ENCODE results near the gene C1orf105. TPM values are rescaled to one million over a fixed set of nuclear protein-coding genes. Genes with fewer than 3 reads are reported as not detected.

The C1orf105 gene
- total and polyA plus RNA-seq, 2 of the 8 experiments (the other 6 are each of a cell fraction or from before 2014, with no cell fraction given) = not detected

GRCh38 chr1:172473302-172473701 lies 52.8 kb downstream of the C1orf105 start (continued):
- TF ChIP-seq BCL11A (IDR thresholded peaks at IDR 0.05; ENCODE audit: low read depth in 2 of 2, low read length in 2 of 2) = no peak
- no peak for TF ChIP-seq RAD21 (IDR thresholded peaks at IDR 0.05 in 1 of 2, conservative IDR thresholded peaks at IDR 0.05 in 1 of 2; ENCODE audit: low read depth in 2 of 2, low read length in 2 of 2)
- no peak for TF ChIP-seq RNF2 (IDR thresholded peaks at IDR 0.05; ENCODE audit: borderline replicate concordance, low read depth, low read length, missing control alignments, poor library complexity, severe bottlenecking)
